HEK293 (cell line): ENCODE results near the gene LRRC74B.

ENCODE experiments used
- BCL11A ChIP-seq: fragments of 450-650 bp; formaldehyde crosslinking; IDR thresholded peaks from 2 replicates; pipeline ENCODE4 v1.5.1; 2016; ENCODE audit warnings: low read depth, missing biosample characterization, missing genetic modification characterization
- MZF1 ChIP-seq: fragments of 450-650 bp; formaldehyde crosslinking; IDR thresholded peaks from 2 replicates; pipeline ENCODE4 v1.5.1; 2017; ENCODE audit warnings: missing biosample characterization, missing genetic modification characterization, borderline replicate concordance
- SETDB1 ChIP-seq: IDR thresholded peaks from one replicate; pipeline ENCODE4 v1.6.1; 2017; ENCODE audit warnings: mild to moderate bottlenecking, low read length, moderate library complexity, mixed read lengths; ENCODE audit not compliant: insufficient read length
- ZFHX2 ChIP-seq: fragments of 450-650 bp; formaldehyde crosslinking; conservative IDR thresholded peaks from 2 replicates; pipeline ENCODE4 v1.5.1; 2016; ENCODE audit warnings: missing biosample characterization, missing genetic modification characterization
- ZNF174 ChIP-seq: fragments of 450-650 bp; formaldehyde crosslinking; IDR thresholded peaks from 2 replicates; pipeline ENCODE4 v1.5.0; 2017; ENCODE audit warnings: missing biosample characterization, mild to moderate bottlenecking, missing genetic modification characterization
- ZNF324 ChIP-seq: fragments of 450-650 bp; formaldehyde crosslinking; IDR thresholded peaks from 2 replicates; pipeline ENCODE4 v1.5.1; 2016; ENCODE audit warnings: missing biosample characterization, missing genetic modification characterization
- ZNF341 ChIP-seq: fragments of 450-650 bp; formaldehyde crosslinking; IDR thresholded peaks from 2 replicates; pipeline ENCODE4; 2016; ENCODE audit warnings: low read depth, missing biosample characterization, missing genetic modification characterization
- ZNF433 ChIP-seq: fragments of 450-650 bp; formaldehyde crosslinking; IDR thresholded peaks from 2 replicates; pipeline ENCODE4 v1.5.1; 2016; ENCODE audit warnings: missing biosample characterization, missing genetic modification characterization, low read depth
- ZNF707 ChIP-seq: fragments of 450-650 bp; formaldehyde crosslinking; IDR thresholded peaks from 2 replicates; pipeline ENCODE4 v1.5.1; 2016; ENCODE audit warnings: missing biosample characterization, missing genetic modification characterization
- ZNF768 ChIP-seq: fragments of 450-650 bp; formaldehyde crosslinking; IDR thresholded peaks from 2 replicates; pipeline ENCODE4 v1.5.1; 2018; ENCODE audit warnings: missing biosample characterization, mild to moderate bottlenecking, missing genetic modification characterization
- TF ChIP-seq, protein P1 (sequence below): fragments of 450-650 bp; formaldehyde crosslinking; IDR thresholded peaks from 2 replicates; pipeline ENCODE4 v1.5.1; 2016; ENCODE audit warnings: missing biosample characterization, missing genetic modification characterization
- TF ChIP-seq, protein P2 (sequence below): fragments of 450-650 bp; formaldehyde crosslinking; optimal IDR thresholded peaks from 2 replicates; pipeline ENCODE3; 2016; ENCODE audit warnings: missing biosample characterization, mild to moderate bottlenecking, missing genetic modification characterization
- TF ChIP-seq, protein P3 (sequence below): fragments of 450-650 bp; formaldehyde crosslinking; IDR thresholded peaks from 2 replicates; pipeline ENCODE4 v1.5.1; 2016; ENCODE audit warnings: missing biosample characterization, missing genetic modification characterization, borderline replicate concordance
- TF ChIP-seq, protein P4 (sequence below): fragments of 450-650 bp; formaldehyde crosslinking; IDR thresholded peaks from 2 replicates; pipeline ENCODE4 v1.5.1; 2016; ENCODE audit warnings: missing biosample characterization, missing genetic modification characterization

DNA sequence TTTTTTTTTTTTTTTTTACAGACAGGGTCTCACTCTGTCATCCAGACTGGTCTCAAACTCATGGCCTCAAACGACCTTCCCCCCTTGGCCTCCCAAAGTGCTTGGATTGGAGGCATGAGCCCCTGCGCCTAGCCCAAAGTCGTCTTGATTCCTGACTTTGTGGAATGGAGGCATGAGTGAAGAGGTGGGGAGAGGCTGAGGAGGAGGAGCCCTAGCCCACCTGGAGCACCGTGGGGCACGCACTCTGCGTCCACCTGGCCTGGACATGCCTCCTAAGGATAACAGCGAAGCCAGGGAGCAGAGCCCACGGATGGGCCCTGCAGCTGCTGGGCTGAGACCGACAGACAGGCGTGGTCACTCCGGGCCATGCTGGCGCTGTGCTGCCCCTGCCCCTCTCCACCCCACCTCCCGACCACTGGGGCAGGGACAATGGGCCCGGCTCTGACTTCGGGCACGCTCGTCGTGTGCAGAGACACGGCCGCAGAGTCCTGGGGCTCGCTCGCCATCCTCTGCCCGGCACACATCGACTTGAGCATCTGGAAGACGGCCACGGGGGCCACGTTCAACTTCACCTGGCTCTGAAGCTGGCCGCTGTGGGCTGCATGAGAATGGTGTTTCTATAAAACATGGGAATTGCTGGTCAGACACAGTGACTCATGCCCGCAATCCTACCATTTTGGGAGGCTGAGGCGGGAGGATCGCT is 34.8 kb downstream of the LRRC74B start:
- TF ChIP-seq, protein P1, sequence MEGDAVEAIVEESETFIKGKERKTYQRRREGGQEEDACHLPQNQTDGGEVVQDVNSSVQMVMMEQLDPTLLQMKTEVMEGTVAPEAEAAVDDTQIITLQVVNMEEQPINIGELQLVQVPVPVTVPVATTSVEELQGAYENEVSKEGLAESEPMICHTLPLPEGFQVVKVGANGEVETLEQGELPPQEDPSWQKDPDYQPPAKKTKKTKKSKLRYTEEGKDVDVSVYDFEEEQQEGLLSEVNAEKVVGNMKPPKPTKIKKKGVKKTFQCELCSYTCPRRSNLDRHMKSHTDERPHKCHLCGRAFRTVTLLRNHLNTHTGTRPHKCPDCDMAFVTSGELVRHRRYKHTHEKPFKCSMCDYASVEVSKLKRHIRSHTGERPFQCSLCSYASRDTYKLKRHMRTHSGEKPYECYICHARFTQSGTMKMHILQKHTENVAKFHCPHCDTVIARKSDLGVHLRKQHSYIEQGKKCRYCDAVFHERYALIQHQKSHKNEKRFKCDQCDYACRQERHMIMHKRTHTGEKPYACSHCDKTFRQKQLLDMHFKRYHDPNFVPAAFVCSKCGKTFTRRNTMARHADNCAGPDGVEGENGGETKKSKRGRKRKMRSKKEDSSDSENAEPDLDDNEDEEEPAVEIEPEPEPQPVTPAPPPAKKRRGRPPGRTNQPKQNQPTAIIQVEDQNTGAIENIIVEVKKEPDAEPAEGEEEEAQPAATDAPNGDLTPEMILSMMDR (tag by site-specific recombination), result no peak
- TF ChIP-seq ZNF707 (tag by site-specific recombination), result no peak
- no peak for TF ChIP-seq ZNF433
- TF ChIP-seq MZF1 (tag by site-specific recombination), result no peak
- TF ChIP-seq, protein P2, sequence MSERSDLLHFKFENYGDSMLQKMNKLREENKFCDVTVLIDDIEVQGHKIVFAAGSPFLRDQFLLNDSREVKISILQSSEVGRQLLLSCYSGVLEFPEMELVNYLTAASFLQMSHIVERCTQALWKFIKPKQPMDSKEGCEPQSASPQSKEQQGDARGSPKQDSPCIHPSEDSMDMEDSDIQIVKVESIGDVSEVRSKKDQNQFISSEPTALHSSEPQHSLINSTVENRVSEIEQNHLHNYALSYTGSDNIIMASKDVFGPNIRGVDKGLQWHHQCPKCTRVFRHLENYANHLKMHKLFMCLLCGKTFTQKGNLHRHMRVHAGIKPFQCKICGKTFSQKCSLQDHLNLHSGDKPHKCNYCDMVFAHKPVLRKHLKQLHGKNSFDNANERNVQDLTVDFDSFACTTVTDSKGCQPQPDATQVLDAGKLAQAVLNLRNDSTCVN, result no peak
- TF ChIP-seq ZNF341 (tag by site-specific recombination), result no peak
- TF ChIP-seq ZNF174 (tag by site-specific recombination), result no peak
- no peak for TF ChIP-seq ZNF768 (tag by site-specific recombination)
- no peak for TF ChIP-seq BCL11A (tag by site-specific recombination)
- TF ChIP-seq, protein P3, sequence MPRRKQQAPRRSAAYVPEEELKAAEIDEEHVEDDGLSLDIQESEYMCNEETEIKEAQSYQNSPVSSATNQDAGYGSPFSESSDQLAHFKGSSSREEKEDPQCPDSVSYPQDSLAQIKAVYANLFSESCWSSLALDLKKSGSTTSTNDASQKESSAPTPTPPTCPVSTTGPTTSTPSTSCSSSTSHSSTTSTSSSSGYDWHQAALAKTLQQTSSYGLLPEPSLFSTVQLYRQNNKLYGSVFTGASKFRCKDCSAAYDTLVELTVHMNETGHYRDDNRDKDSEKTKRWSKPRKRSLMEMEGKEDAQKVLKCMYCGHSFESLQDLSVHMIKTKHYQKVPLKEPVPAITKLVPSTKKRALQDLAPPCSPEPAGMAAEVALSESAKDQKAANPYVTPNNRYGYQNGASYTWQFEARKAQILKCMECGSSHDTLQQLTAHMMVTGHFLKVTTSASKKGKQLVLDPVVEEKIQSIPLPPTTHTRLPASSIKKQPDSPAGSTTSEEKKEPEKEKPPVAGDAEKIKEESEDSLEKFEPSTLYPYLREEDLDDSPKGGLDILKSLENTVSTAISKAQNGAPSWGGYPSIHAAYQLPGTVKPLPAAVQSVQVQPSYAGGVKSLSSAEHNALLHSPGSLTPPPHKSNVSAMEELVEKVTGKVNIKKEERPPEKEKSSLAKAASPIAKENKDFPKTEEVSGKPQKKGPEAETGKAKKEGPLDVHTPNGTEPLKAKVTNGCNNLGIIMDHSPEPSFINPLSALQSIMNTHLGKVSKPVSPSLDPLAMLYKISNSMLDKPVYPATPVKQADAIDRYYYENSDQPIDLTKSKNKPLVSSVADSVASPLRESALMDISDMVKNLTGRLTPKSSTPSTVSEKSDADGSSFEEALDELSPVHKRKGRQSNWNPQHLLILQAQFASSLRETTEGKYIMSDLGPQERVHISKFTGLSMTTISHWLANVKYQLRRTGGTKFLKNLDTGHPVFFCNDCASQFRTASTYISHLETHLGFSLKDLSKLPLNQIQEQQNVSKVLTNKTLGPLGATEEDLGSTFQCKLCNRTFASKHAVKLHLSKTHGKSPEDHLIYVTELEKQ, result no peak
- TF ChIP-seq, protein P4, sequence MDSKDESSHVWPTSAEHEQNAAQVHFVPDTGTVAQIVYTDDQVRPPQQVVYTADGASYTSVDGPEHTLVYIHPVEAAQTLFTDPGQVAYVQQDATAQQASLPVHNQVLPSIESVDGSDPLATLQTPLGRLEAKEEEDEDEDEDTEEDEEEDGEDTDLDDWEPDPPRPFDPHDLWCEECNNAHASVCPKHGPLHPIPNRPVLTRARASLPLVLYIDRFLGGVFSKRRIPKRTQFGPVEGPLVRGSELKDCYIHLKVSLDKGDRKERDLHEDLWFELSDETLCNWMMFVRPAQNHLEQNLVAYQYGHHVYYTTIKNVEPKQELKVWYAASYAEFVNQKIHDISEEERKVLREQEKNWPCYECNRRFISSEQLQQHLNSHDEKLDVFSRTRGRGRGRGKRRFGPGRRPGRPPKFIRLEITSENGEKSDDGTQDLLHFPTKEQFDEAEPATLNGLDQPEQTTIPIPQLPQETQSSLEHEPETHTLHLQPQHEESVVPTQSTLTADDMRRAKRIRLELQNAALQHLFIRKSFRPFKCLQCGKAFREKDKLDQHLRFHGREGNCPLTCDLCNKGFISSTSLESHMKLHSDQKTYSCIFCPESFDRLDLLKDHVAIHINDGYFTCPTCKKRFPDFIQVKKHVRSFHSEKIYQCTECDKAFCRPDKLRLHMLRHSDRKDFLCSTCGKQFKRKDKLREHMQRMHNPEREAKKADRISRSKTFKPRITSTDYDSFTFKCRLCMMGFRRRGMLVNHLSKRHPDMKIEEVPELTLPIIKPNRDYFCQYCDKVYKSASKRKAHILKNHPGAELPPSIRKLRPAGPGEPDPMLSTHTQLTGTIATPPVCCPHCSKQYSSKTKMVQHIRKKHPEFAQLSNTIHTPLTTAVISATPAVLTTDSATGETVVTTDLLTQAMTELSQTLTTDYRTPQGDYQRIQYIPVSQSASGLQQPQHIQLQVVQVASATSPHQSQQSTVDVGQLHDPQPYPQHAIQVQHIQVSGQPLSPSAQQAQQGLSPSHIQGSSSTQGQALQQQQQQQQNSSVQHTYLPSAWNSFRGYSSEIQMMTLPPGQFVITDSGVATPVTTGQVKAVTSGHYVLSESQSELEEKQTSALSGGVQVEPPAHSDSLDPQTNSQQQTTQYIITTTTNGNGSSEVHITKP (tag by site-specific recombination), result no peak
- TF ChIP-seq ZFHX2 (tag by site-specific recombination), result no peak
- no peak for TF ChIP-seq ZNF324
- no peak for TF ChIP-seq SETDB1
